HepG2 (cell line): ENCODE data around the gene GRK5. TPM values are rescaled to one million over a fixed set of nuclear protein-coding genes. Genes with fewer than 3 reads are reported as not detected.

Experiments
- AHR ChIP-seq: IDR thresholded peaks from 2 replicates; pipeline ENCODE4 v1.6.1; 2018; ENCODE audit warnings: missing genetic modification reagents, missing compliant biosample characterization
- ATRX ChIP-seq: sonication (generic); formaldehyde crosslinking; IDR thresholded peaks from 2 replicates; pipeline ENCODE4 v1.4.0; 2020; ENCODE audit warnings: missing genetic modification reagents, borderline replicate concordance
- CC2D1A ChIP-seq: sonication (generic); formaldehyde crosslinking; IDR thresholded peaks from 2 replicates; pipeline ENCODE4 v1.8.1; 2023; ENCODE audit warnings: mild to moderate bottlenecking, missing genetic modification reagents
- HDAC6 ChIP-seq: fragments of 200-600 bp; sonication (generic); IDR thresholded peaks from 2 replicates; pipeline ENCODE4 v1.7.0; 2017; ENCODE audit warnings: mild to moderate bottlenecking, antibody characterized with exemption, low read length, low read depth
- HNRNPH1 ChIP-seq: fragments of 200-400 bp; formaldehyde crosslinking; optimal IDR thresholded peaks from 2 replicates; pipeline ENCODE3; 2017; ENCODE audit warnings: mild to moderate bottlenecking, low read depth, low read length
- HNRNPUL1 ChIP-seq: fragments of 200-400 bp; formaldehyde crosslinking; IDR thresholded peaks from 2 replicates; pipeline ENCODE4 v1.6.1; 2017; ENCODE audit warnings: low read depth, mild to moderate bottlenecking, low read length, moderate library complexity
- KDM4B ChIP-seq: sonication (generic); formaldehyde crosslinking; IDR thresholded peaks from 2 replicates; pipeline ENCODE4 v1.4.0; 2020; ENCODE audit warnings: missing genetic modification reagents
- KDM5B ChIP-seq: sonication (generic); formaldehyde crosslinking; IDR thresholded peaks from 2 replicates; pipeline ENCODE4 v1.4.0; 2020; ENCODE audit warnings: missing genetic modification reagents, mild to moderate bottlenecking, borderline replicate concordance
- KMT2B ChIP-seq: IDR thresholded peaks from 2 replicates; pipeline ENCODE4 v1.6.1; 2016; ENCODE audit warnings: missing genetic modification reagents, missing compliant biosample characterization
- MED13 ChIP-seq: sonication (generic); formaldehyde crosslinking; IDR thresholded peaks from 2 replicates; pipeline ENCODE4 v1.5.0; 2020; ENCODE audit warnings: missing genetic modification reagents
- MYC ChIP-seq: sonication (generic); formaldehyde crosslinking; IDR thresholded peaks from 2 replicates; pipeline ENCODE4 v1.9.0; 2021; ENCODE audit warnings: missing genetic modification reagents, borderline replicate concordance
- NFE2 ChIP-seq: sonication (generic); formaldehyde crosslinking; IDR thresholded peaks from 2 replicates; pipeline ENCODE4 v1.4.0; 2020; ENCODE audit warnings: missing genetic modification reagents
- NFYB ChIP-seq: sonication (generic); formaldehyde crosslinking; IDR thresholded peaks from 2 replicates; pipeline ENCODE4 v1.4.0; 2020; ENCODE audit warnings: missing genetic modification reagents
- RXRB ChIP-seq: IDR thresholded peaks from 2 replicates; pipeline ENCODE4 v1.6.1; 2016; ENCODE audit warnings: borderline replicate concordance, missing genetic modification reagents, missing compliant biosample characterization
- SETDB1 ChIP-seq: sonication (generic); formaldehyde crosslinking; IDR thresholded peaks from 2 replicates; pipeline ENCODE4 v1.5.1; 2020; ENCODE audit warnings: missing genetic modification reagents, mild to moderate bottlenecking, borderline replicate concordance
- SIX1 ChIP-seq: sonication (generic); formaldehyde crosslinking; IDR thresholded peaks from 2 replicates; pipeline ENCODE4 v1.4.0; 2020; ENCODE audit warnings: missing genetic modification reagents, borderline replicate concordance
- SSRP1 ChIP-seq: IDR thresholded peaks from 2 replicates; pipeline ENCODE4 v1.6.1; 2016; ENCODE audit warnings: control low read depth
- TCF12 ChIP-seq, 2 experiments: fragments of 450-650 bp in 1 of 2; sonication (generic) in 1 of 2; formaldehyde crosslinking in 1 of 2; IDR thresholded peaks; 2 replicates each; pipeline versions ENCODE4 v1.6.1 to v1.8.0; 2017 to 2022; ENCODE audit warnings: antibody characterized with exemption in 1 of 2, mild to moderate bottlenecking in 1 of 2, missing genetic modification reagents in 1 of 2, moderate library complexity in 1 of 2
- ZNF333 ChIP-seq: sonication (generic); formaldehyde crosslinking; IDR thresholded peaks from 2 replicates; pipeline ENCODE4 v1.4.0; 2020; ENCODE audit warnings: mild to moderate bottlenecking, missing genetic modification reagents, borderline replicate concordance
- ZNF562 ChIP-seq: sonication (generic); formaldehyde crosslinking; IDR thresholded peaks from 2 replicates; pipeline ENCODE4 v1.8.0; 2022; ENCODE audit warnings: missing genetic modification reagents, borderline replicate concordance
- ZNF615 ChIP-seq: sonication (generic); formaldehyde crosslinking; IDR thresholded peaks from 2 replicates; pipeline ENCODE4 v1.5.0; 2020; ENCODE audit warnings: mild to moderate bottlenecking, missing genetic modification reagents, borderline replicate concordance
- ZZZ3 ChIP-seq: sonication (generic); formaldehyde crosslinking; IDR thresholded peaks from 2 replicates; pipeline ENCODE4 v1.4.0; 2020; ENCODE audit warnings: missing genetic modification reagents, mild to moderate bottlenecking, borderline replicate concordance
- polyA plus RNA-seq, 8 experiments: library from polyadenylated mRNA; depleted of rRNA in 3 of 8; stranded (reverse) in 7 of 8; unstranded in 1 of 8; fragments of >200 nt; fragmentation: Illumina TruSeq in 4 of 8; extraction: Trizol in 4 of 8; gene quantifications; 2 replicates each; pipeline versions ENCODE4 v1.2.1 to v1.2.3, GENCODE V29; 2011 to 2016; ENCODE audit warnings: low read depth in 4 of 8, missing spikeins in 1 of 8, mixed read lengths in 1 of 8; ENCODE audit not compliant: insufficient read depth in 1 of 8
- total RNA-seq, 5 experiments: library from RNA; depleted of rRNA; stranded (reverse); fragments of >200 nt; fragmentation: Illumina TruSeq; extraction: Trizol; gene quantifications; 2 replicates each; pipeline ENCODE4 v1.2.3, GENCODE V29; 2016; ENCODE audit warnings: low read depth in 1 of 5
- TF ChIP-seq, protein P1 (sequence below): sonication (generic); formaldehyde crosslinking; IDR thresholded peaks from 2 replicates; pipeline ENCODE4 v1.8.1; 2022; ENCODE audit warnings: low read depth, mild to moderate bottlenecking, missing genetic modification reagents
- TF ChIP-seq, protein P2 (sequence below): sonication (generic); formaldehyde crosslinking; IDR thresholded peaks from 2 replicates; pipeline ENCODE4 v1.4.0; 2020; ENCODE audit warnings: low read depth, mild to moderate bottlenecking, missing genetic modification reagents
- TF ChIP-seq, protein P3 (sequence below): sonication (generic); formaldehyde crosslinking; conservative IDR thresholded peaks from 2 replicates; pipeline ENCODE4 v1.5.0; 2020; ENCODE audit warnings: missing genetic modification reagents

Gene GRK5
- total and polyA plus RNA-seq, 2 of the 13 experiments (the other 11 are each of a cell fraction or from before 2014, with no cell fraction given) = 10.4 to 12.6 TPM

DNA sequence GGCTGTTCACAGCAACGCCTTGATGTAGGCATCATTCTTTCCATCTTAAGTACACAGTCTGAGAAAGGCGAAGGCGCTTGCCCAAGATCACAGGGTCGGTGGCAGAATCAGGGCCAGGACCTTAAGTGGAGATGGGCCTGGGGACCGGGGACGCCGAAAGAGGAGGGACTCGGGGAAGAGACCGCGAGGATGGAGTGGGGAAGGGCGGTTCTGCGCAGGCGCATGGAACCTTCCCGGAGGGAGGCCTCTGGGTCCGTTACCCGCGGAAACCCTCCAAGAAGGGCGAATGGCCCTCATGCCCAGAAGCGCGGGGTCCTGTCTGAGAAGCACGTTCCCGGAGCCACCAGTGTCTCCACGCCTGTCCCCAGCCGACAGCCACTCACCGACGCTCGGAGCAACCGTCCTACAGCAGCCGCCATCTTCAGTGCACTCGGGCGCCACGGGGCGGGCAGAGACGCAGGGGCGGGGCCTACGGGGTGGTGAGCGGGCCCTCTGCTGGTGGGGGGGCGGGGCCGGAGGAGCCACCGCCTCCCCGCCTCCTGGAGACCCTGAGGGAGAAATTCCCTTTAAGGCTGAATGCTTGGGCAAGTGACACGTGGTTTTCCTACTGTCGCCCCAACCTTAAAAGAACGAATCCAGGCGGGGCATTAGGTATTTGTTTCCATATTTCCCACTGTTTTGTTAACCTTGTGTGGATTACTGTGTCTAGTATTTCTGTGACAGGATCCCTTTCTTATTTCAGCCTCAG is 28.8 kb upstream of the GRK5 start, which contains the start of gene PRDX3 (continued):
- 0 out of 2 replicates have a peak, but pooled peaks have one; percentile 63 for TF ChIP-seq ZZZ3 (CRISPR knock-in tag)
- TF ChIP-seq HDAC6 = no peak
- peak; percentile 44; the same call in 1 of the 2 replicates for TF ChIP-seq AHR
- no peak for TF ChIP-seq SIX1
- no peak for TF ChIP-seq CC2D1A (CRISPR knock-in tag)
- TF ChIP-seq ATRX = no peak
- TF ChIP-seq ZNF562 = no peak
- TF ChIP-seq RXRB (CRISPR knock-in tag) = peak; percentile 35; the same call in 1 of the 2 replicates
- TF ChIP-seq TCF12 (IDR thresholded peaks at IDR 0.05) = no peak
- 0 out of 2 replicates have a peak, but pooled peaks have one; percentile 51 for TF ChIP-seq TCF12 (CRISPR knock-in tag; IDR thresholded peaks at IDR 0.05)
- TF ChIP-seq, protein P1, sequence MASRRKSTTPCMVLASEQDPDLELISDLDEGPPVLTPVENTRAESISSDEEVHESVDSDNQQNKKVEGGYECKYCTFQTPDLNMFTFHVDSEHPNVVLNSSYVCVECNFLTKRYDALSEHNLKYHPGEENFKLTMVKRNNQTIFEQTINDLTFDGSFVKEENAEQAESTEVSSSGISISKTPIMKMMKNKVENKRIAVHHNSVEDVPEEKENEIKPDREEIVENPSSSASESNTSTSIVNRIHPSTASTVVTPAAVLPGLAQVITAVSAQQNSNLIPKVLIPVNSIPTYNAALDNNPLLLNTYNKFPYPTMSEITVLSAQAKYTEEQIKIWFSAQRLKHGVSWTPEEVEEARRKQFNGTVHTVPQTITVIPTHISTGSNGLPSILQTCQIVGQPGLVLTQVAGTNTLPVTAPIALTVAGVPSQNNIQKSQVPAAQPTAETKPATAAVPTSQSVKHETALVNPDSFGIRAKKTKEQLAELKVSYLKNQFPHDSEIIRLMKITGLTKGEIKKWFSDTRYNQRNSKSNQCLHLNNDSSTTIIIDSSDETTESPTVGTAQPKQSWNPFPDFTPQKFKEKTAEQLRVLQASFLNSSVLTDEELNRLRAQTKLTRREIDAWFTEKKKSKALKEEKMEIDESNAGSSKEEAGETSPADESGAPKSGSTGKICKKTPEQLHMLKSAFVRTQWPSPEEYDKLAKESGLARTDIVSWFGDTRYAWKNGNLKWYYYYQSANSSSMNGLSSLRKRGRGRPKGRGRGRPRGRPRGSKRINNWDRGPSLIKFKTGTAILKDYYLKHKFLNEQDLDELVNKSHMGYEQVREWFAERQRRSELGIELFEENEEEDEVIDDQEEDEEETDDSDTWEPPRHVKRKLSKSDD (CRISPR knock-in tag) = peak; percentile 70; the same call in 1 of the 2 replicates
- no peak for TF ChIP-seq MED13 (CRISPR knock-in tag)
- TF ChIP-seq KDM4B (CRISPR knock-in tag) = peak; percentile 22; the same call in 1 of the 2 replicates
- TF ChIP-seq KDM5B (CRISPR knock-in tag) = peak; percentile 68; the same call in 1 of the 2 replicates
- TF ChIP-seq KMT2B = peak; percentile 69; the same call in 1 of the 2 replicates
- TF ChIP-seq ZNF333 (CRISPR knock-in tag) = 0 out of 2 replicates have a peak, but pooled peaks have one; percentile 66
- no peak for TF ChIP-seq HNRNPUL1
- TF ChIP-seq ZNF615 (CRISPR knock-in tag) = no peak
- TF ChIP-seq, protein P2, sequence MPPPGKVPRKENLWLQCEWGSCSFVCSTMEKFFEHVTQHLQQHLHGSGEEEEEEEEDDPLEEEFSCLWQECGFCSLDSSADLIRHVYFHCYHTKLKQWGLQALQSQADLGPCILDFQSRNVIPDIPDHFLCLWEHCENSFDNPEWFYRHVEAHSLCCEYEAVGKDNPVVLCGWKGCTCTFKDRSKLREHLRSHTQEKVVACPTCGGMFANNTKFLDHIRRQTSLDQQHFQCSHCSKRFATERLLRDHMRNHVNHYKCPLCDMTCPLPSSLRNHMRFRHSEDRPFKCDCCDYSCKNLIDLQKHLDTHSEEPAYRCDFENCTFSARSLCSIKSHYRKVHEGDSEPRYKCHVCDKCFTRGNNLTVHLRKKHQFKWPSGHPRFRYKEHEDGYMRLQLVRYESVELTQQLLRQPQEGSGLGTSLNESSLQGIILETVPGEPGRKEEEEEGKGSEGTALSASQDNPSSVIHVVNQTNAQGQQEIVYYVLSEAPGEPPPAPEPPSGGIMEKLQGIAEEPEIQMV (CRISPR knock-in tag) = peak; percentile 61; the same call in 1 of the 2 replicates
- TF ChIP-seq, protein P3, sequence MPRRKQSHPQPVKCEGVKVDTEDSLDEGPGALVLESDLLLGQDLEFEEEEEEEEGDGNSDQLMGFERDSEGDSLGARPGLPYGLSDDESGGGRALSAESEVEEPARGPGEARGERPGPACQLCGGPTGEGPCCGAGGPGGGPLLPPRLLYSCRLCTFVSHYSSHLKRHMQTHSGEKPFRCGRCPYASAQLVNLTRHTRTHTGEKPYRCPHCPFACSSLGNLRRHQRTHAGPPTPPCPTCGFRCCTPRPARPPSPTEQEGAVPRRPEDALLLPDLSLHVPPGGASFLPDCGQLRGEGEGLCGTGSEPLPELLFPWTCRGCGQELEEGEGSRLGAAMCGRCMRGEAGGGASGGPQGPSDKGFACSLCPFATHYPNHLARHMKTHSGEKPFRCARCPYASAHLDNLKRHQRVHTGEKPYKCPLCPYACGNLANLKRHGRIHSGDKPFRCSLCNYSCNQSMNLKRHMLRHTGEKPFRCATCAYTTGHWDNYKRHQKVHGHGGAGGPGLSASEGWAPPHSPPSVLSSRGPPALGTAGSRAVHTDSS (CRISPR knock-in tag) = no peak
- no peak for TF ChIP-seq HNRNPH1
- no peak; the same call in 1 of the 2 replicates for TF ChIP-seq NFYB
- peak; percentile 90 for TF ChIP-seq MYC (CRISPR knock-in tag)
- TF ChIP-seq SETDB1 = no peak
- TF ChIP-seq SSRP1 (CRISPR knock-in tag) = no peak
- TF ChIP-seq NFE2 = no peak
